Fibroblast of skin of left quadriceps (primary cell): ENCODE measurements around the gene NUP88.

ENCODE experiments used
- DNase-seq, 2 experiments: peaks; one replicate each; pipeline ENCODE4 v3.0.0-alpha.2; 2013; ENCODE audit warnings: low read depth in 2 of 2

NUP88 gene

DNA sequence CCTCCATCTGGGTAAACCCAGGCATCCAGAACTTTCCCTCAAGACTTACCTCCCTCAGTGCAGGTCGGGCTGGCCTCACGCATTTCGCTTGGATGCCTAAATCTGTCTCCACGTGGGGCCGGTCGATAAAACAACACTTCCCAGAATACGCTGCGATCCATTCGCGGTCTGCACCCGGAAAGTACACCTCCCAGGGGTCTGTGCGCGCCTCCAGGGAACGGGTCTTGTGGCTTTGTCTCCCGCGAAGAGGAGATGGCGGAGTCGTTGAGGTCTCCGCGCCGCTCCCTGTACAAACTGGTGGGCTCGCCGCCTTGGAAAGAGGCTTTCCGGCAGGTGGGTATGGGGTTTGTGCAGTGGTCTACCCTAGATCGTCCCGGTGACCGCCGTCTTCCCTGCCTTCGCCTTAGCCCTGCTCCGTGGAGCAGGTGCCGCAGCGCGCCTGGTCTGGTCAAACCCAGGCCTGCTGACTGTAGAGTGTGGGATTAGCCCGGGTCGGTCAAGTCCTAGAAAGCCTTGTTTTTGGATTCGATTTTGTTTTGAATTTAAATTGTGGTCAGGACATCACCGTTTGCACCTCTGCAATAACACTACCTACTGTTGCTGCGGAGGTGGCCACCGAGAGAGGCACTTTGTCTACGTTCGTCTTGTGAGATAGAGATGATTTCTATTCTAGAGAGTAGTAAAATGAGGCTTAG is 644 bp upstream of the NUP88 start, which contains the start of gene RPAIN:
RPAIN (plus strand) TSS at position 224 of the 695 bp plus-strand sequence; CDS start at position 253, 29 bp downstream.
- peak in 1 of 2 experiments; percentile 62 for DNase-seq

DNA sequence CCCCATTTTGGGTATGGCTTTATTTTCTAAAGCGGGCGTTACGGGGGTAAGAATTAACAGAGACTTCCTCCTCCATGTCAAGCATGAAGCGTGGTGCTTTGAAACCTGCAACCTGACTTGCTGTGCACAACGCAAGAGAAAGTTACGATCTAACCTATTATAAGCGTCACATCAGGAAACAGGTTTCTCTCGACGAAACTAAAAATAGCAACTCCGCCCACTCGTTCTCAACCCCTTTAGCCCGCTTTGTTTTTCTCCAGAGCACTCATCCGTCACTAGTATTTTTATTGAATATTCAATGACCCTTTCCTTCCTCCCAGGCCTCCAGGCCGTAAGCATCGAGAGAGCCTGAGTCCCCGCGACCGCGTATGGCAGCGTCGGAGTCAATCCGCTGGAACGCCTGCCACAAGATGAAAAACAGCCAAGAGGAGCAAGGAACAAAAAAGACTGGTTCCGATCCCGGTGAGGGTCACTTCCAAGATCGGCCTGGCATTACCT is 555 bp downstream of the NUP88 start:
- DNase-seq: no peak

DNA sequence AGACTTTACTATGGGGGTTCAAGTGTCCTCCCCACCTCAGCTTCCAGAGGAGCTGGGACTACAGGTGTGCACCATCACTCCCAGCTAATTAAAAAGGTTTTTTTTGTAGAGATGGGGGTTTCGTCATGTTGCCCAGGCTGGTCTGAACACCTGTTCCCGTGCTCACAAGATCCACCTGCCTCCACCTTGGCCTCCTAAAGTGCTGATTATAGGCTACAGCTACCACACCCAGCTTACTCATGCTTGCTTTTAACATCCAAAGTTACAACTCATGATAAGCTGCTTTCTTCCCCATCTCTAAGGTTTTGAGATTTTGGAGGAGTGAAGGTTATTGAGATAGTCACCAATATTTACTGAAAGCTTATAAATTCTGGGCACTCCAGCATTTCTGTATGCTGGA is 2.6 kb downstream of the NUP88 start:
- DNase-seq: no peak

- DNase-seq: peak; percentile 75 to 77
Measured at GRCh38 chr17:5413682-5414081, 5.8 kb downstream of the NUP88 start.

DNA sequence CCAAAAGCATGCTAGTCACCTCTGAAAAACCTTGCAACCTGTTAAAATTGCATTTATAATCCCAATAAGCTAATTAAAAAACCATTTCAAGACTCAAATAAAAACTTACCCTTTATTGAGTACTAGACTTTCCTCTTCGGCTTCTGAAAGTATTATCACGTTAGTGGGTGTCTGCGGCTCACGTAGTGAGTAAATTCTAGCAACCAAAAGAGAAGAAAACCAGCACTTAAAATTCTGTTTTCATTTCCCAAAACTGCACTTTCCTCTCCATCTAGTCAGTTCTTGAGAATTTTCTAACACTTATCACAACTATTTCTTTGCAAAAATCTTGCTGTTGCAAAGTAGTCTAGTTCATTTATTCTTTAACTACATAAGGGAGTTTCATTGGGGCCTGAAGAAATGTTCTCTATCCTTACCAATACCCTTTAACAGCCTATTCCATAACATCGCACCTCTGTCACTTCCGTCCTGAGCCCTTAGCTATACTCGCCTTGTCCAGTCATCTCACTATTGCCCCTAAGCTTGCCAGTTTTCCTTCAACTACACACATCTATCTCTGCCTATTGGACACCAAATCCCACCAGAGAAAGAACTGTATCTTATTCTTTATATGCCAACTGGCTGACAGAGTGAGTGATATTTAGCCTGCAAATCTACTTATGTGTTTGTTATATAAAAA is 8.7 kb downstream of the NUP88 start:
- DNase-seq: no peak

- no peak for DNase-seq
Measured at GRCh38 chr17:5408186-5408585, 11.3 kb downstream of the NUP88 start.

DNA sequence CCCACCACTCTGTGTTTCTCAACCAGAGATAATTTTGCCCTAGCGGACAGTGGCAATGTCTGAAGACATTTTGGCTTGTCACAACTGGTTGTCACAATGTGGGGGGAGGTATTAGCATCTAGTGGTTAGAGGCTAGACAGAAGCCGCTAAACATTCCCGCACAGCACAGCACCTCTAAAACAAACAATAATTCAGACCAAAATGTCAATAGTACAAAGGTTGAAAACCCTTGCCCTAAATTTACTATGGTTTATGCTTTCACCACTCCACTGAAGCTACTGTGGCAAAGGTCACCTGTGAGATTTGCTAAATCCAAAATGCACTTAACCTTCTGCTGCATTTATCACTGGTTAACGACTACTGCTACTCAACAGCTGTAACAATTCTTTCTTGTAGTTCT is 14.1 kb downstream of the NUP88 start:
- no peak for DNase-seq

- no peak for DNase-seq
Measured at GRCh38 chr17:5399767-5400166, 19.7 kb downstream of the NUP88 start.

DNA sequence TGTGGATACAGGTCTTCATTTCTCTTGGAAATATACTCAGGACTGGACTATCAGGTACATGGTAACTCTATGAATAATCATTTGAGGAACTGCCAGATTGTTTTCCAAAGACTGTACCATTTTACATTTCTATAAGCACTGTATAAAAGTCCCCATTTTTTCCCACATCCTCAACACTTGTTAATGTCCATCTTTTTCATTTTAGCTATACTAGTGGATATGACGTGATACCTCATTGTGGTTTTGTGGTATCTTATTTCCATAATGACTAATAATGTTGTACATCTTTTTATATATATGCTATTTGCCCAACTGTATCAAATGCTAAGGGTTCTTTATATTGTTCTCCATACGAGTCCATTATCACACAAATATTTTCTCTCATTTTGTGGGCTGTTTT is 22.9 kb downstream of the NUP88 start:
- no peak for DNase-seq

DNA sequence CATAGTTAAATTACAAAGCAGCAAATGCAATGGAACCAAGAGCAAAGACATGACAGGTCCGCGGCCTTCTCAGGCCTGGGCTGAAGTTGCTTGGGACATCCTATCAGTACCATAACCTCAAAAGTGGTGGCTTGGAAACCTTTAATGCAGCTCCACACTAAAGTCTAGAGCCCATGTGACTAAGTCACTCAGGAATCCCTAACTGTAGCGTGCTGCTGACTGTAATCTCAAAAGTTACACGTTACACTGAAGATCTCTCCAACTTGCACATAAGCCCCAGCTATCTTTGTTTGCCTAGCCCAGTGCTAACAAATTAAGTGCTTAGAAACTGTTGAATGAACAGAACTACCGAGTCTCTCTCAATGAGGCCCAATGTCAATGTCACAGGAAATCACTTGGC is 27.8 kb downstream of the NUP88 start:
- DNase-seq: no peak

GRCh38 chr17:5381542-5381941 is 37.9 kb downstream of the NUP88 start:
- no peak for DNase-seq

DNA sequence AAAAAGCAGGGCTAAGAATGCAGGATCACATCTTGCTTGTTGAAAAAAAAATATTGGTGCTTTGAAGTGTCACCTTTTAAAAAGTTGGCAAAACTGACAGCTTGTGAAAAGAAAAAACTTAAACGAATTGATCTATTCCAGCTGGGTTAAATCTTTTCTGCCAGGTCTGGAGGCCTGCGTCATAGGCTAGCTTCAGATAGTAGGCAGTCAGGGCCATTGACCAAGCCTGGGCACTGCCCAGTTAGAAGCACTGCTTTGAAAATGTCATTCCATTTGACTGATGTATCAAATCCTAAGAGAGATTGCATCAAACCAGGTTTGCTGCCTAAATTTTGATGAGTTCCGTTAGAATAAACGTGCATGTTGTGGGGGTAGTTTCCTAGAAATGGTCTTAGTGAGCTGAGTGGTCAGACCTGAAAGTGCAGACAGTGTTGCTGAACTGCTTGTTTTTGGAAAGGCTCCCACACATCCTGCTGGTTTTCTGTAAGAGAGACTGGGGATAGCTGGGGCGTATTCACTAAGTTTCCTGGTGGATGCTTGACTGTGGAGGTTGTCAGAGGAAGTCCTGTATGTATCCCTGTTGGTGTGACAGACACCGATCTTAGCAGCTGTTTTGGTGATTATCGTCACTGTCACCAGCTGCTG is 38.8 kb downstream of the NUP88 start:
- DNase-seq: no peak

- DNase-seq: no peak
Measured at GRCh38 chr17:5379351-5380107, 39.9 kb downstream of the NUP88 start.

- DNase-seq: no peak
Measured at GRCh38 chr17:5378566-5379207, 40.8 kb downstream of the NUP88 start.

DNA sequence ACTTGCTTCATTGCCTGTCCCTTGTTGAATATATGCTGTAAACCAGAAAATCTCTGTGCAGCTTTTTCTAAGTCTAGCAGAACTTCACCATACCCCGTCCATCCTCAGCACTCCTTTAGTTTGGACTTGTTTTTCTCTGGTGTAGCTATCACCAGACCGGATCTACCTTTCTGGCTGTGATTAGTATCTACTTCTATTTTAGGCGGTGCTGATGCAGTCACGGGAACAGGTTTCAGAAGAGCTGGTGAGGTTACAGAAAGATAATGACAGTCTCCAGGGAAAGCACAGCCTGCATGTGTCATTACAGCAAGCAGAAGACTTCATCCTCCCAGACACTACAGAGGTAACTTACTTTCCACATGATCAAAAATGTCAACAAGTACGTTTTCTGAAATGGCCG is 46.4 kb downstream of the NUP88 start:
- no peak for DNase-seq

DNA sequence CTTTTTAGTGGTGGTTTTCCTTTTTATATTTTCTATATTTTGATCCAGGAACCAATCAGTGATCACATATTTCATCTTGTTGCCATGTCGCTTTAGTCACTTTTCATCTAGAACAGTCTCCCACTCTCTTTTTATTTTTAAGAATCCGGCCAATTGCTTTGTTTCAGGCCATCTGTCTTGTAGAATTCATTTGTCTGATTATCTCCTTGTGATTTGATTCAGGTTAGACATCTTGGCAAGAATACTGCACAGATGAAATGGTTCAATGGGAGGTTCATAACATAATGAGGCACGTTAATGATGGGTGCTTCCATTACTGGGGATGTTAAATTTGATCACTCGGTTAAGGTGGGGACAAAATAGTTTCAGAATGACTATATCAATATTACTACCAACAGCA is 49.1 kb downstream of the NUP88 start:
- no peak for DNase-seq

GRCh38 chr17:5365831-5366230 is 53.6 kb downstream of the NUP88 start:
- DNase-seq: no peak

- DNase-seq: no peak
Measured at GRCh38 chr17:5364696-5365095, 54.8 kb downstream of the NUP88 start.

DNA sequence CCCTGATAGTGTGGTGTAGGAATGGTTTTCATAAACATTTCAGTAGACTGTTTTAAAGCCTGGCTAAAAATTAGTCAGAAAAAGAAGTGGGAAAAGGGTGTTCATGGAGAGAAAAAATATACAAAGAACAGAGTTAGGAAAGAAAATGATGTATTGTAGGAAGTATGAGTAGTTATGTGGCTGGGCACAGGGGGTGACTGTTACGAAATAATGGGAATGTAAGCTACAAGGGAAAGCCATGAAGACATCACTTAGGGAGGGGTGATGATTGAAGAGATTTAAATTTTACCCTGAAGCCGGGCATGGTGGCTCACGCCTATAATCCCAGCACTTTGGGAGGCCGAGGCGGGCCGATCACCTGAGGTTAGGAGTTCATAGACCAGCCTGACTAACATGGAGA is 55.3 kb downstream of the NUP88 start:
- DNase-seq: peak; percentile 24 to 30

DNA sequence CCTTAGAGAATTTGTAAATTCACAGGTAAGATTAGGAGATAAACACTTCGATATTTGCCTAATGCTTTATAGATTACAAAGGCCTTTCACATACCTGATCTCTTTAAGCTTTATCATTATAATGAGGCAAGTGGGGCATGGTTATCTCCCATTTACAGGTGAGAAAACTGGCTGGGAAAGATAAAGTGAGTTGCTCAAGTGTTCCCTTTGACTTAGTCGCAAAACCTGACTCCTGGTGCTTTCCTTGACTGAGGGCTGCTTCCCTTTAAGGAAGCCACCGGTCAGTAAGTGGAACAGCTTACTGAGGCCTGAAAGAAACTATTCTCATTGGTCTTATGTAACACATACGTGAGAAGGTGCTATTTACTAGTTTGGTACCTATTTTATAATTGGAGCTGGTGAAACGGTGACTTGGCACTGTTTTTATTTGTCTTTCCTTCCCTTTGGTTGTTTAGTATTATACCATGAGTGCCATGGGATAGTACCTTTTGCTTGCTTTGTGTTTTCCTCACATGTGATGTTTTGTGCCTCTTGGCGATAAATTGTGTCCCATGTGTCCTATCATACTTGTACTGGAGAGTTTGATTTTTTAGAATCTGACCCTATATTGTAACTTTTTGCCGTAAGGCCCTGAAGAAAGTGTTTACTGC is 57.2 kb downstream of the NUP88 start:
- DNase-seq: no peak

GRCh38 chr17:5361426-5361825 is 58.0 kb downstream of the NUP88 start:
- DNase-seq: no peak
